ENCODE results near the gene SPI1.
A peak's percentile ranks its signal among the peaks of the same experiment; 100 is the strongest.
"Not testable (repeated sequence)": the region's sequence is repeated elsewhere in the genome, so short reads cannot be mapped to it uniquely, and the experiment has no call there.

The SPI1 gene

GRCh38 chr11:47337229-47337924 is 41.0 kb downstream of the SPI1 start:
- DNase-seq: no peak

GRCh38 chr11:47336595-47336994 is 41.8 kb downstream of the SPI1 start:
- no peak for DNase-seq

GRCh38 chr11:47335733-47336132 is 42.6 kb downstream of the SPI1 start:
- DNase-seq: no peak

GRCh38 chr11:47334699-47335411 is 43.5 kb downstream of the SPI1 start:
- not testable (repeated sequence) for DNase-seq

- DNase-seq: no peak
Measured at GRCh38 chr11:47333886-47334443, 44.4 kb downstream of the SPI1 start.

GRCh38 chr11:47333526-47333845 is 44.9 kb downstream of the SPI1 start:
- no peak for DNase-seq

GRCh38 chr11:47332791-47333525 is 45.4 kb downstream of the SPI1 start:
- no peak for DNase-seq

GRCh38 chr11:47332303-47332711 is 46.0 kb downstream of the SPI1 start:
- DNase-seq: no peak

- DNase-seq: no peak
Measured at GRCh38 chr11:47331454-47332302, 46.7 kb downstream of the SPI1 start.

GRCh38 chr11:47329987-47330931 is 48.1 kb downstream of the SPI1 start:
- DNase-seq: peak; percentile 9

- no peak for DNase-seq
Measured at GRCh38 chr11:47329431-47329986, 48.8 kb downstream of the SPI1 start.

GRCh38 chr11:47328449-47329390 is 49.6 kb downstream of the SPI1 start:
- DNase-seq: no peak

GRCh38 chr11:47327949-47328348 is 50.4 kb downstream of the SPI1 start:
- no peak for DNase-seq

- no peak for DNase-seq
Measured at GRCh38 chr11:47327025-47327424, 51.3 kb downstream of the SPI1 start.

GRCh38 chr11:47326198-47326597 is 52.1 kb downstream of the SPI1 start:
- DNase-seq: no peak

- no peak for DNase-seq
Measured at GRCh38 chr11:47325271-47326041, 52.9 kb downstream of the SPI1 start.

GRCh38 chr11:47324520-47324919 is 53.8 kb downstream of the SPI1 start:
- DNase-seq: no peak

- DNase-seq: no peak
Measured at GRCh38 chr11:47318166-47318565, 60.2 kb downstream of the SPI1 start.
